ENCODE data around the gene SLC30A7.

GRCh38 chr1:100924212-100924611 lies 28.3 kb downstream of the SLC30A7 start:
- TF ChIP-seq, protein P1, sequence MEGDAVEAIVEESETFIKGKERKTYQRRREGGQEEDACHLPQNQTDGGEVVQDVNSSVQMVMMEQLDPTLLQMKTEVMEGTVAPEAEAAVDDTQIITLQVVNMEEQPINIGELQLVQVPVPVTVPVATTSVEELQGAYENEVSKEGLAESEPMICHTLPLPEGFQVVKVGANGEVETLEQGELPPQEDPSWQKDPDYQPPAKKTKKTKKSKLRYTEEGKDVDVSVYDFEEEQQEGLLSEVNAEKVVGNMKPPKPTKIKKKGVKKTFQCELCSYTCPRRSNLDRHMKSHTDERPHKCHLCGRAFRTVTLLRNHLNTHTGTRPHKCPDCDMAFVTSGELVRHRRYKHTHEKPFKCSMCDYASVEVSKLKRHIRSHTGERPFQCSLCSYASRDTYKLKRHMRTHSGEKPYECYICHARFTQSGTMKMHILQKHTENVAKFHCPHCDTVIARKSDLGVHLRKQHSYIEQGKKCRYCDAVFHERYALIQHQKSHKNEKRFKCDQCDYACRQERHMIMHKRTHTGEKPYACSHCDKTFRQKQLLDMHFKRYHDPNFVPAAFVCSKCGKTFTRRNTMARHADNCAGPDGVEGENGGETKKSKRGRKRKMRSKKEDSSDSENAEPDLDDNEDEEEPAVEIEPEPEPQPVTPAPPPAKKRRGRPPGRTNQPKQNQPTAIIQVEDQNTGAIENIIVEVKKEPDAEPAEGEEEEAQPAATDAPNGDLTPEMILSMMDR (IDR thresholded peaks at IDR 0.05; ENCODE audit: low read depth, low read length): no peak
- TF ChIP-seq EZH2phosphoT487 (IDR thresholded peaks at IDR 0.05; ENCODE audit: low read depth): no peak
